ENCODE data around the gene ARPC2.

ARPC2 gene

DNA sequence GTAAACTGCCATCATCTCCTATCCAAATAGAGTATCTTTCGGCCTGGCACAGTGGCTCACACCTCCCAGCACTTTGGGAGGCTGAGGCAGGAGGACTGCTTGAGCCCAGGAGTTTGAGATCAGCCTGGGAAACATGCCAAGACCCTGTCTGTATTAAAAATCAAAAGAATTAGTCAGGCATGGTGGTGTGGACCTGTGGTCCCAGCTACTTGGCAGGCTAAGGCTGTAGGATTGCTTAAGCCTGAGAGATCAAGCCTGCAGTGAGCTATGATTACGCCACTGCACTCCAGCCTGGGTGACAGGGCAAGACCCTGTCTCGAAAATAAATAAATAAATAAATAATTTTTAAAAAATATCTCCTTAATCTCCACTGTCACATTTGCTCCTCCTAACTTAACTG is 14.7 kb upstream of the ARPC2 start:
- Histone ChIP-seq H4K8ac (ENCODE audit: low read depth, low read length) (no peak overlapping the region), H3K18ac (ENCODE audit: low read length) (no peak overlapping the region), H4K5ac (ENCODE audit: low read length) (no peak overlapping the region), H2AK5ac (ENCODE audit: low read length) (no peak overlapping the region), H3K23ac (ENCODE audit: low read length) (no peak overlapping the region), H3K79me1 (ENCODE audit: low read length) (no peaks in the 10 kb centered on the region), H2BK5ac (ENCODE audit: low read length) (no peak overlapping the region), H3K9ac (ENCODE audit: low read length) (no peak overlapping the region), H2BK120ac (ENCODE audit: low read depth, low read length) (no peak overlapping the region), H3K4me1 (ENCODE audit: control insufficient read depth, low read depth, low read length) (no peaks in the 10 kb centered on the region), H3K4me2 (ENCODE audit: low read length) (no peak overlapping the region), H3K79me2 (ENCODE audit: control insufficient read depth, insufficient read depth, low read length) (no peaks in the 10 kb centered on the region), H3K4ac (ENCODE audit: low read depth, low read length) (no peak overlapping the region), H3K56ac (ENCODE audit: low read length) (no peak overlapping the region), H3K4me3 (ENCODE audit: low read length) (no peak overlapping the region), H3K27ac (ENCODE audit: low read depth, low read length) (no peak overlapping the region), H3K36me3 (ENCODE audit: control insufficient read depth, insufficient read depth, low read length) (no peaks in the 10 kb centered on the region), H3K27me3 (ENCODE audit: insufficient read depth, low read length, poor library complexity) (no peaks in the 10 kb centered on the region), H2BK15ac (replicated peaks; ENCODE audit: low read depth) (no peak overlapping the region)
- WGBS (ENCODE audit: extremely low coverage, insufficient coverage, low lambda C conversion rate), result no CpG with 5 or more reads among the region's 3 CpGs
- DNase-seq, result no peak

DNA sequence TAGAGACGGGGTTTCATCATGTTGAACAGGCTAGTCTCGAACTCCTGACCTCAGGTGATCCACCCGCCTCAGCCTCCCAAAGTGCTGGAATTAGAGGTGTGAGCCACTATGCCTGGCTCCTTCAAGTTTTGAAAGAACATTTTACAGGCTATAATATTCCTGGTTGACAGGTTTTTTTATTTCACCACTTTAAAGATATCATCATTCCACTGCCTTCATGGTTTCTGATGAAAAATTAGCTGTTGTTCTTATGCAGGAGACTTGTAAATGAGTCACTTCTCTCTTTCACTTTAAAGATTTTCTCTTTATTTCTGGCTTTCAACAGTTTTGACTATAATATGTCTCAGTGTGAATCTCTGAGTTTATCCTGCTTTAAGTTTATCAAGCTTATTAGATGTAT is 7.9 kb upstream of the ARPC2 start:
- no peak overlapping the region for H3K56ac ChIP-seq (ENCODE audit: low read length)
- H3K4ac ChIP-seq (ENCODE audit: low read depth, low read length), result no peak overlapping the region
- no peaks in the 10 kb centered on the region for H3K79me1 ChIP-seq (ENCODE audit: low read length)
- H3K27me3 ChIP-seq (ENCODE audit: insufficient read depth, low read length, poor library complexity), result no peaks in the 10 kb centered on the region
- no peaks in the 10 kb centered on the region for H3K79me2 ChIP-seq (ENCODE audit: control insufficient read depth, insufficient read depth, low read length)
- H3K9ac ChIP-seq (ENCODE audit: low read length), result no peak overlapping the region
- no peak overlapping the region for H3K4me3 ChIP-seq (ENCODE audit: low read length)
- no peak overlapping the region for H2BK15ac ChIP-seq (replicated peaks; ENCODE audit: low read depth)
- H4K5ac ChIP-seq (ENCODE audit: low read length), result no peak overlapping the region
- no peak overlapping the region for H3K4me2 ChIP-seq (ENCODE audit: low read length)
- no peak overlapping the region for H2AK5ac ChIP-seq (ENCODE audit: low read length)
- no CpG with 5 or more reads among the region's 3 CpGs for WGBS (ENCODE audit: extremely low coverage, insufficient coverage, low lambda C conversion rate)
- H3K18ac ChIP-seq (ENCODE audit: low read length), result no peak overlapping the region
- no peak overlapping the region for H2BK5ac ChIP-seq (ENCODE audit: low read length)
- H2BK120ac ChIP-seq (ENCODE audit: low read depth, low read length), result no peak overlapping the region
- H3K4me1 ChIP-seq (ENCODE audit: control insufficient read depth, low read depth, low read length), result no peaks in the 10 kb centered on the region
- no peaks in the 10 kb centered on the region for H3K36me3 ChIP-seq (ENCODE audit: control insufficient read depth, insufficient read depth, low read length)
- no peak for DNase-seq
- H3K27ac ChIP-seq (ENCODE audit: low read depth, low read length), result no peak overlapping the region
- H3K23ac ChIP-seq (ENCODE audit: low read length), result no peak overlapping the region
- H4K8ac ChIP-seq (ENCODE audit: low read depth, low read length), result no peak overlapping the region

DNA sequence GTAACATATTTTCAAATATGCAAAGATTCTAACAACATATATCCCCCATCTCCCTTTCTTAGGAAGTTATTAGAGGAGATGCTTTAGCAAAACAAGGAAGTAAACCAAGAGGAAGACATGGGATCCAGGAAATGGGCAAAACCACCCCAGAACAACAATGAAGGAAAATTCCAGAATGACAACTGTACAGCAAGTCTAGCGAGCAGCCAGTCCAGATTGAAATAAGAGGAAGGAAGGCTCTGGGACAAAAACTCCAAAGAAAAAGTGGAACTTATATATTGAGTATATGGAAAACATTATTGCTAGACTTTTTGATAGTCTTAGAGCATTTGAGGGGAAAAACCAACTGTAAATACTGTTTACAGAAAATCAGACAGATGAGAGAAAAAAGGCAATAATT is 2.9 kb upstream of the ARPC2 start:
- Histone ChIP-seq H2BK120ac (ENCODE audit: low read depth, low read length) (no peak overlapping the region), H3K4me2 (ENCODE audit: low read length) (no peak overlapping the region), H4K8ac (ENCODE audit: low read depth, low read length) (no peak overlapping the region), H3K27ac (ENCODE audit: low read depth, low read length) (no peak overlapping the region), H3K4ac (ENCODE audit: low read depth, low read length) (no peak overlapping the region), H3K18ac (ENCODE audit: low read length) (no peak overlapping the region), H3K4me3 (ENCODE audit: low read length) (no peak overlapping the region), H3K79me1 (ENCODE audit: low read length) (no peaks in the 10 kb centered on the region), H3K9ac (ENCODE audit: low read length) (no peak overlapping the region), H3K4me1 (ENCODE audit: control insufficient read depth, low read depth, low read length) (no peaks in the 10 kb centered on the region), H3K36me3 (ENCODE audit: control insufficient read depth, insufficient read depth, low read length) (no peaks in the 10 kb centered on the region), H2BK15ac (replicated peaks; ENCODE audit: low read depth) (no peak overlapping the region), H3K79me2 (ENCODE audit: control insufficient read depth, insufficient read depth, low read length) (peaks cover 19% of the 10 kb centered on the region), H3K56ac (ENCODE audit: low read length) (no peak overlapping the region), H2AK5ac (ENCODE audit: low read length) (no peak overlapping the region), H3K23ac (ENCODE audit: low read length) (no peak overlapping the region), H2BK5ac (ENCODE audit: low read length) (no peak overlapping the region), H4K5ac (ENCODE audit: low read length) (no peak overlapping the region), H3K27me3 (ENCODE audit: insufficient read depth, low read length, poor library complexity) (no peaks in the 10 kb centered on the region)
- no CpG with 5 or more reads among the region's 1 CpG for WGBS (ENCODE audit: extremely low coverage, insufficient coverage, low lambda C conversion rate)
- no peak for DNase-seq

DNA sequence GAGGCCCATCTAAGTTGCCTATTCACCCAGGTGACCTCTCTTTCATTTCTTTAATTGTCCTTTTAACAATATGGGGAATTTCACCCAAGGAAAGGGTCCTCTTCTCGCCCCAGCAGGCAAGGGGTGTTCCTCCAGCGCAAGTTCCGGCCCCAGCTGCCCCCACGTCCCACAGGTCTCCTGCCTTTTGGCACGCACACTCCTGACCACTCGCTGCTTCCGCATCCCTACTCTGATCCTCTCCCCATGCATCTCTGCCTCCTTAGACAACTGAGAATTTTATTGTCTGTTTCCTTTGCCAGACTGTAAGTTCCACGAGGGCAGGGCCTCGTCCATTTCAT is 684 bp upstream of the ARPC2 start:
- Histone ChIP-seq H3K79me1 (ENCODE audit: low read length) (peaks cover 7% of the 10 kb centered on the region), H3K4me3 (ENCODE audit: low read length) (peak overlapping the region; percentile 77), H3K4me1 (ENCODE audit: control insufficient read depth, low read depth, low read length) (peaks cover 5% of the 10 kb centered on the region), H3K56ac (ENCODE audit: low read length) (peak overlapping the region; percentile 92), H2BK5ac (ENCODE audit: low read length) (no peak overlapping the region), H3K36me3 (ENCODE audit: control insufficient read depth, insufficient read depth, low read length) (no peaks in the 10 kb centered on the region), H2AK5ac (ENCODE audit: low read length) (no peak overlapping the region), H4K8ac (ENCODE audit: low read depth, low read length) (no peak overlapping the region), H3K18ac (ENCODE audit: low read length) (no peak overlapping the region), H3K79me2 (ENCODE audit: control insufficient read depth, insufficient read depth, low read length) (peaks cover 41% of the 10 kb centered on the region), H2BK120ac (ENCODE audit: low read depth, low read length) (no peak overlapping the region), H4K5ac (ENCODE audit: low read length) (no peak overlapping the region), H2BK15ac (replicated peaks; ENCODE audit: low read depth) (no peak overlapping the region), H3K23ac (ENCODE audit: low read length) (no peak overlapping the region), H3K4me2 (ENCODE audit: low read length) (peak overlapping the region; percentile 64), H3K27me3 (ENCODE audit: insufficient read depth, low read length, poor library complexity) (no peaks in the 10 kb centered on the region), H3K4ac (ENCODE audit: low read depth, low read length) (peak overlapping the region; percentile 41), H3K9ac (ENCODE audit: low read length) (peak overlapping the region; percentile 78), H3K27ac (ENCODE audit: low read depth, low read length) (no peak overlapping the region)
- DNase-seq, result no peak
- no CpG with 5 or more reads among the region's 9 CpGs for WGBS (ENCODE audit: extremely low coverage, insufficient coverage, low lambda C conversion rate)

DNA sequence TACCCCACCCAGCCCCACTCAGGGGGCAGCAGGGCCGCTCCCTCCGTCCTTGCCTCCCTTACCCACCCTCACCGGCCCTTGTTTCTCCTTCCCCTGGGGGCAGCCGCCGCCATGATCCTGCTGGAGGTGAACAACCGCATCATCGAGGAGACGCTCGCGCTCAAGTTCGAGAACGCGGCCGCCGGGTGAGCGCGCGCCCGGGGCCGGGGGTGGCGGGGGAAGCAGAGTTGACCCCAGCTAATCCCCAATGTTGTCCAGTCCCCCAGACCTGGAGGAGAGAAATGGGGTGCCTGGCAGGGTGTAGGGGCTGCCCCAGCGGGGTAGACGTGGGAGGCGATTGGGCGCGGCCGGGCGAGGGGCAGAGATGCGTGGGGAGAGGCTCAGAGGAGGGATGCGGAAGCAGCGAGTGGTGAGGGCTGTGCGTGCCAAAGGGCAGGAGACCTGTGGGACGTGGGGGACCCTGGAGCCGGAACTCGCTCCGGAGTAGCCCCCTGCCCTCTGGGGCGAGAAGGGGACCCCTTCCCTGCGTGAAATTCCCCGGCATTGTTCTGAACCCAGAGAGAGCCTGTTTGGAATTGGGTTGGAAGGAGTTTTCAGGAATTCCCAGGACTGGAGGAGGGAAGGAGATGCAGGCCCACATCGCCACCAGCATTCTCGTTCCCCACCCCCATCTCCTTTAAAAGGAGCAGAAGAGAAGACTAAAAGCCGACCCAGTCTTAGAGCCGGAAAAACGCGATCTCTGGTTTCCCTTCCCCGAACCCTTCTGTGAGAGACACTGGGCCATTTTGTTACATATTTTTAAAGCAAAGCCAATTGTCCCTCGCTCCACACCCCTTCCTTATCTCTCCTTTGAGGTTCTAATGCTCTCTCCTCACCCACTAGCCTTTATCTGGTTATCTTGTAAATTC is 625 bp downstream of the ARPC2 start:
- peak overlapping the region; percentile 99 for H3K56ac ChIP-seq (ENCODE audit: low read length)
- H3K27me3 ChIP-seq (ENCODE audit: insufficient read depth, low read length, poor library complexity), result no peaks in the 10 kb centered on the region
- H2BK5ac ChIP-seq (ENCODE audit: low read length), result peak overlapping the region; percentile 79
- H3K4me1 ChIP-seq (ENCODE audit: control insufficient read depth, low read depth, low read length), result peaks cover 5% of the 10 kb centered on the region
- H3K23ac ChIP-seq (ENCODE audit: low read length), result peak overlapping the region; percentile 85
- no peaks in the 10 kb centered on the region for H3K36me3 ChIP-seq (ENCODE audit: control insufficient read depth, insufficient read depth, low read length)
- H4K8ac ChIP-seq (ENCODE audit: low read depth, low read length), result no peak overlapping the region
- no peak overlapping the region for H2AK5ac ChIP-seq (ENCODE audit: low read length)
- H3K4me2 ChIP-seq (ENCODE audit: low read length), result peak overlapping the region; percentile 29
- H2BK120ac ChIP-seq (ENCODE audit: low read depth, low read length), result no peak overlapping the region
- no CpG with 5 or more reads among the region's 47 CpGs for WGBS (ENCODE audit: extremely low coverage, insufficient coverage, low lambda C conversion rate)
- no peak overlapping the region for H4K5ac ChIP-seq (ENCODE audit: low read length)
- H3K9ac ChIP-seq (ENCODE audit: low read length), result peak overlapping the region; percentile 97
- no peak overlapping the region for H2BK15ac ChIP-seq (replicated peaks; ENCODE audit: low read depth)
- peak overlapping the region; percentile 98 for H3K4me3 ChIP-seq (ENCODE audit: low read length)
- peak overlapping the region; percentile 28 for H3K4ac ChIP-seq (ENCODE audit: low read depth, low read length)
- peak overlapping the region; percentile 64 for H3K18ac ChIP-seq (ENCODE audit: low read length)
- peak overlapping the region; percentile 90 for H3K27ac ChIP-seq (ENCODE audit: low read depth, low read length)
- H3K79me2 ChIP-seq (ENCODE audit: control insufficient read depth, insufficient read depth, low read length), result peaks cover 53% of the 10 kb centered on the region
- DNase-seq, result peak; percentile 68
- peaks cover 11% of the 10 kb centered on the region for H3K79me1 ChIP-seq (ENCODE audit: low read length)
